OCI-LY7 (cell line): ENCODE data around the gene ANKRD39.

ENCODE experiments used
- EZH2phosphoT487 ChIP-seq: fragments of 200-600 bp; sonication (generic); IDR thresholded peaks from 2 replicates; pipeline ENCODE4 v1.6.1; 2018; ENCODE audit warnings: low read depth, borderline replicate concordance, mild to moderate bottlenecking, mixed run types, antibody characterized with exemption, low read length, moderate library complexity, mixed read lengths
- TF ChIP-seq, protein P1 (sequence below): fragments of 200-600 bp; sonication (generic); conservative IDR thresholded peaks from 2 replicates; pipeline ENCODE4 v1.5.1; 2014; ENCODE audit warnings: mild to moderate bottlenecking, antibody characterized with exemption, low read length, moderate library complexity, mixed read lengths

DNA sequence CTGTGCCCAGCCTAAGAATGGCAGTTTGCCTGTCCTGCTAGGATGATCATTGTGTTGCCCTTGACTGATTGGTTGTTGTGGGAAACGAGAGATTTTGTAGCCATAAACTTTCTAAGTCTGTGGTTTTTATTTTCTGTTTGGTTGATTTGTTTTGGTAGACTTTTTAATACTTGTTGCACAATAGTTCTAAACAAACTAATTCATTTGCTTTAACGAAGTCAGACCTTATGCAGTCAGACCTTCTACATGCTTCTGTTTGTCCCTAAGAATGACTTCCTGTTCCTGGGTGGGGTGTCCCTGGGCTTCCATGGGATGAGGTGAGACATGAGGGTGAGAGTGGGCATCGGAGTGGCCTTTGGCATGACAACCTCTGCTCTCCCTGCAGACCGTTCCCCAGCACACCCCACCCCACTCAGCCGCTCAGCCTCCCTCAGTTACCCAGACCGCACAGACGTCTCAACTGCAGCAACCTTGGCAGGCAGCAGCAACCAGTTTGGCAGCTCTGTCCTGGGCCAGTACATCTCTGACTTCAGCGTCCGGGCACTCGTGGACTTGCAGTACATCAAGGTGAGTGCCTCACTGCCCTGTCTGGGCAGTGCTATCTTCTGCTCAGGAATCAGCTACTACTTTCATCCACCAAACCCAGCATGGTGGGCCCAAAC lies 49.5 kb downstream of the ANKRD39 start:
- TF ChIP-seq, protein P1, sequence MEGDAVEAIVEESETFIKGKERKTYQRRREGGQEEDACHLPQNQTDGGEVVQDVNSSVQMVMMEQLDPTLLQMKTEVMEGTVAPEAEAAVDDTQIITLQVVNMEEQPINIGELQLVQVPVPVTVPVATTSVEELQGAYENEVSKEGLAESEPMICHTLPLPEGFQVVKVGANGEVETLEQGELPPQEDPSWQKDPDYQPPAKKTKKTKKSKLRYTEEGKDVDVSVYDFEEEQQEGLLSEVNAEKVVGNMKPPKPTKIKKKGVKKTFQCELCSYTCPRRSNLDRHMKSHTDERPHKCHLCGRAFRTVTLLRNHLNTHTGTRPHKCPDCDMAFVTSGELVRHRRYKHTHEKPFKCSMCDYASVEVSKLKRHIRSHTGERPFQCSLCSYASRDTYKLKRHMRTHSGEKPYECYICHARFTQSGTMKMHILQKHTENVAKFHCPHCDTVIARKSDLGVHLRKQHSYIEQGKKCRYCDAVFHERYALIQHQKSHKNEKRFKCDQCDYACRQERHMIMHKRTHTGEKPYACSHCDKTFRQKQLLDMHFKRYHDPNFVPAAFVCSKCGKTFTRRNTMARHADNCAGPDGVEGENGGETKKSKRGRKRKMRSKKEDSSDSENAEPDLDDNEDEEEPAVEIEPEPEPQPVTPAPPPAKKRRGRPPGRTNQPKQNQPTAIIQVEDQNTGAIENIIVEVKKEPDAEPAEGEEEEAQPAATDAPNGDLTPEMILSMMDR: no peak
- TF ChIP-seq EZH2phosphoT487: no peak
